Pulmonary artery endothelial cell (primary cell): ENCODE data around the gene ROBO3. TPM values are rescaled to one million over a fixed set of nuclear protein-coding genes. Genes with fewer than 3 reads are reported as not detected.

Experiments used
- DNase-seq: peaks from one replicate; pipeline ENCODE4 v3.0.0-alpha.2; 2011; ENCODE audit warnings: low read depth, low spot score
- total RNA-seq: library from RNA; depleted of rRNA; stranded (reverse); fragments of >200 nt; gene quantifications from 2 replicates; pipeline ENCODE4 v1.2.3, GENCODE V29; 2014

Gene ROBO3
- total RNA-seq, 1 donor from 2014 or later = 20.4 TPM

DNA sequence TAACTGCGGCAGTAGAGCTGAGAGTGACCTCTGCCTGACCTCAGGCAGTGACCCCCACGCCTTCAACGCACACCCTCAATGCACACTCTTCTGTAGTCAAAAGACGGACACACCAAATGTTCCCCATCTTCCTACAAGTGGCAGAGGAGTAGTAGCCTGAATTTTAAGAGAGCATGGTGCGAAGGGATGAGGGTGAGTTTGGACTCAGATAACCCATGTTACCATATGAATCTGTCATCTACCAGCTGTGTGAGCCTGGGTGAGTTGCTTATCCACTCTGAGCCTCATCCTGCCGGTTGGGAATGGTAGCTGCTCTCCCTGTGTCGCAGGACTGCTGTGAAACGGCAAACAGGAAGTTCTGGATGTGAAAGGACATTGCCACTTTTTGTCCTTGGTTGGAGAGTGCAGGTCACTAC is 20.6 kb upstream of the ROBO3 start:
- DNase-seq = no peak

DNA sequence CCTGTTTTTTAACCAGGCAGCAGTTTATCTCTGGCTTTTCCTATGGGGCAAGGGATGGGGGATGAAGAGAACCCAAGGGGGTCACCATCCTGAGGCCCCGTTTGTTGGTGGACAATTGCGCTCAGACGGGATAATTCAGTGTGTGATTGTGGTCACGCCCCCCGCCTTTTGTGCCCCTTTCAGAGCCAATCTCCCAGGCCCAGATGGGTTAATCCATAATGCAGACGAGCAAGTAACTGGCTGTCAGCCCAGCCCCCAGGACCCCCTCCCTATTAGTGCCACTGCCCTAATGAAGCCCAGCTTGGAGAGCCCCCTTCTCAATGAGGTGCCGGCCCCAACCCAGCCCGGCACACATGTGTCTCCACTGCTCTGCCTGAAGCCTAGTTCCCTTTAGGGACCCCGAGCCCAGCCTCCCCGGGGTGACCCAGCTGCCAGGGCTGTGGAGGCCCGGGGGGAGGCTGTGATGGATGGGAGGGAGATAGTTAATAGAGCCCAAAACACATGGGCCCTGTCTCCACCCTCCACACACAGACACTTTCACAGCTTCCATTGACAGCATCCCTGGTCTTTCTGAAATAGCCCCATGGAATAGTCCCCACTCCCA is 19.1 kb upstream of the ROBO3 start:
- no peak for DNase-seq

DNA sequence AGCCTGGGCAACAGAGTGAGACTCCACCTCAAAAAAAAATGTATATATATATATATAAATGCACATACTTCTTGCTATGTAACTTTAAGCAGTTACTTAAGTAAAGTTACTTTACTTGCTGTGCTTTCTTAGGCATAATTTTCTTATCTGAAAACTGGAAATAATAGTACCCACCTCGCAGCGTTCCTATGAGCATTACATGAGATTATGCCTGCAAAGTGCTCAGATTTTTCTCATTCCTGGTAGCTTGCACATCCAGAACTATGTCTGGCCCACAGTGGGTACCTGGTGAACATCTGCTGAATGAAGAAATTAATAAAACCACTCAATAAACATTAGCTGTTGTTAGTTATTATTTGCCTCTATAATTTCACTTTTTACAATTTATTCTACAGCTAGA is 6.1 kb upstream of the ROBO3 start:
- DNase-seq = no peak

DNA sequence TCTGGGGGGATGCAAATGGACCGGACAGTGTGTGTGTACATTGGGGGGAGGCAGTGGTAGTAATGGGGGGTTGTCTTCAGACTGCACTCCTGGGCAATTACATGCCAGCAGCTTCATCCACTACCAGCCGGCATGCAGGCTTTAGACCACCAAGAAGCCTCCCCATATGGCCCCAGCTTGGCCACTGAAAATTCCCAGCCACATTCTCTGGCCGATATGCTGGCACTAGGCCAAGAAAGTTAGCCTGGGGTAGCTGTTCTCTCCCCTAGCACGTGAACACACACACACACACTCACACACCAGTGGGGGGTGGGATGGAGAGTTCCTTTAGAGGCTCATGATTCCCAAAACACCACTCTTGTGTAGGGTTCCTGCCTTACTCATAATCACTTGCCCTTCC is 3.6 kb upstream of the ROBO3 start:
- DNase-seq = no peak

DNA sequence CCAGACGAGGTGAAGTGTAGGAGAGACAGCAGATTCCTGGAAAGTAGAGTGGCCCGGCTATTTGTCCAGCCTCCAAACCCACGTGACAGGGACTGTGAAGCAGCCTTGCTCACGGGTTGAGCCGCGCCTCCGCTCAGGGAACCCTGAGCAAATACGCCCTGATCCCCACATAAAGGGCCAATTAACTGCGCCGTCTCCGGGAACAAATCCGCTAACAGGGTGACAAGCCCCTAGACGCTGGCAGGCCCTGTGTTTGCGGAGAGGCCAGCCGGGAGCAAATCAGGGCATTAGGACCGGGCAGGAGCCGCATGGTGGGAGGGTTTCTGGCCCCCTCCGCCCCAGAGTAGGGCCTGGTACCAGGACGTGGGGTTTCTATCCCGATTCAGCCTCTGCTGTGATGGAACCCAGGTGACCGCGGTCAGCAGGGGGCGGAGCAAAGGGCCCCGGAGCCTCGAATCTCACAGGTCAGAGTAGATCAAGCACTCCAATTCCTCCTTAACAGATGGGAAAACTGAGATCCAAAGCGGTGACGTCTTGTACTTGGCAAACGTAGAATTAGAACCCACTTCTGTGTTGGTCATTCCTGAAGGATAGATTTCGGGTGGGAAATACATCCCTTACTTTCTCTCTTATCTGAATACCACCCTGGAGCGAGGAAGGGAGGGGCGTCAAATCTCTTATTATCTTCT is 2.0 kb upstream of the ROBO3 start:
- no peak for DNase-seq

DNA sequence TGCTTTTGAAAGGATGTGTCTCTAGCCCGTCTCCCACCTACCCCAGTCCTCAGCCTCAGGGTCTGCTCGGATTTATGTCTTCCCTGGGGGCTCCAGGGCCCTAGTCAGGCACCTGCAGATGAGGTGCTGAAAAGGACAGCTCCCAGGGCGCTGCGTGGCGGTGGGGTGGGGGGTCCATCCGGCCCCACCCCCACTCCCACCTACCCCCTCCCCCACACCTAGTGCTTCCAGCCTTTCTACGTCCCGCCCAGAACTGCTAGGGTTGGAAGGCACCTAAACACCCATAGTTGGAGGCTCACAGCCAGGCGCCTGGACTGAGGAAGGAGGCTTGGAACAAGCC is 1.4 kb upstream of the ROBO3 start:
- DNase-seq = no peak

DNA sequence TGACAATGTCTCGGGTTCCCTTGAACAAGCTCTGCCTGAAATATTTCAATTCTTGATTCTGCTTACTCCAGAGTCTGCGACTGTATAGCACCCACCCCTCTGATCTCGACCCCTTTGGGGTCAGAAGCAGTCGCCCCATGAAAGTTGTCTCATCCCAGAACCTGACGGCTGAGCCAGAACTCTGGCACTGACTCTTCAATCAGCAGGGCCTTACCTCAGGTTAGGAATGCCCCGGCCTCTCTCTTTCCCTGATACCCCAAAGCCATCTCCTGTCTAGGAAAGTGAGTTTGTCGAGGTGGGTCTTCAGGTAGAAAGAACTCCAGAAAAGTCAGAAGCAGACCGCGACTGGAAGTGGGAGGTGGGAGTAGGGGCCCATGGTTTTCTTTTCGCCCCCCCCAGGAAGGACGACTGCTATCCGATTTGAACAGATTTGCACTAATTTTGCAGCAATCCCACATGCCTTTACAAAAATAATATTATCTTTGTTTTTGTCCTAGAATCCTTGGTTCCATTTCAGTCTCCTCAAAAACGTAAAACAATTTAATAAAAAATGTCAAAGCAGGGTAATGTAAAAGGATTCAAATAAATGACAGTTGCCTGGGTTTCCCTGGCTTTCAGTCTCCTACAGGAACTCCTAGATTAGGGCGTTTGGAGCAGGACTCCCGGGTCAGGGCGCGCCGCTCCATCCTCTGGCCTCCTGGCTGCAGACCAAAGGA is 898 bp upstream of the ROBO3 start:
- DNase-seq = no peak

DNA sequence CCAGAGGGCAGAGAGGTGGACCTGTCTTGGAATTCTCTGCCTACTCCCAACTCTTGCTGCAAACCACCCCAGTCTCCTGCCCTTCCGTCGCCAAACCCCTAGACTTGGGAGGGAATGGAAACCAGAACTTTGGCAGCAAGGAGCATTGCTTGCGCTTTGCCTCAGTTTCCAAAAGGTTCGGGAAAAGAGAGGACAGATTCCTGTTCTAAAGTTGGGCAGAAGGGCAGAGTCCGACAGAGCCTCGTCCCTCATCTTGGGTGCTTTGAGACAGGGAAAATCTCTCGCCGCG is 396 bp upstream of the ROBO3 start:
- no peak for DNase-seq

DNA sequence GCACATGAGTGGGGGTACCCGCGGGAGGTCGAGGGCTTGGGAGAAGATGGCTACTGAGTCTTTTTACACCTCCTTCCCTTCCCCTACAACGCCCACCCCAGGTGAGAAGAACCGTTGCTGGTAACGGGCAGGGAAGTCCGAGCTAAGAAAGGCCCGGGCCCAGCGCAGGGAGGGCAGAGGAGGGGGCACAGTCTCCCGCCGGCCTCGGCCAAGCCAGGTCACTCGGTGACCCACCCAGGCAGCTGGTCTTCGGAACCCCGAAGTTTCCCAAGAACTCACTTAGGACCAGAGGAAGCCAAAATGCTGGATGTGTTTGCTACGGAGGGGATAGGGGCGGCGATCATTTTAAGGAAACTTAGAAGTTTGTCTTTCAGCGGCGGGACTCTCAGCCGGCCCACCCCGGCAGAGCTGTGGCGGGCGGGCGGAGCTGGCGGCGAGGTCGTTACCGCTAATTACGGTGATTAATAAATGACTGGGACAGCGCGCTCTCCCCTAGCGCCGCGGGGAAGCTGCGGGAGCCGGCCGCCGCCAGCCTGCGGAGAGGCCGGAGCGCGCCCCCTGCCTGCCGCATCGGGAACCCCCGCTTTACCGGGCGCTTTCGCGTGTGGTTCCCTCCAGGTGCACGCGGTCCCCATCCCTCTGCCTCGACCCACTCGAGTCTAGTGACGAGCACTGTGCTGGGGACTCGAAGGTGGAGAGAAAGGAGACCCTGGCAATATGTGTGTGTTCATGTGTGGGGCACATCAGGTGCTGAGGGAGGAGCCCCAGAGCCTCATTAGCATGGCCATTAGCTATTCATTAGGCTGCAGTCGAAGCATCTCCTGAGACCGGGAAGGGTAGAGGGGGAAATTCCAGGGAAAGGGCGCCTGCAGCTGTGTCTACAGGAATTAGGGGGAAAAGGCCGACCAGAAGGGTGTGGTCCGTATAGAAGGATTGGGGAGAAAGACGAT is 945 bp downstream of the ROBO3 start:
- no peak for DNase-seq

DNA sequence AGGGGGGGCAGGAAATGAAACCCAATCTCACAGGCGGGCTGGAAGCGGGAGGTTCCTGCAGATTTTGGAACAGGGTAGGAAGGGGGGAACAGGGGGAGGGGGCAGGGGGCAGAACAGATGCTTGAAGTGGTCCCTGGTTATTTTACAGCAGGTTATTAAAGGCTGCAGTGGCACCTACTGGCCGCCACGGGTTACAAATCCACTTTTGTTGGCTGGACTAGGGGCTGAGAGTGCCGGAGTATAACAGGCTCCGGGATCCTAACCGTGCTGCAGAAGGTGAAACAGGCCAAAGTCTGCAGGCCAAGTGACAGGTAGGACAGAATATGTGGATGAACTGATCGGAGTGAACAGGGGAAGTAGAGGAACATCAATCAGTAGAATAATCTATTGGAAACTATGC is 2.5 kb downstream of the ROBO3 start:
- DNase-seq = no peak

DNA sequence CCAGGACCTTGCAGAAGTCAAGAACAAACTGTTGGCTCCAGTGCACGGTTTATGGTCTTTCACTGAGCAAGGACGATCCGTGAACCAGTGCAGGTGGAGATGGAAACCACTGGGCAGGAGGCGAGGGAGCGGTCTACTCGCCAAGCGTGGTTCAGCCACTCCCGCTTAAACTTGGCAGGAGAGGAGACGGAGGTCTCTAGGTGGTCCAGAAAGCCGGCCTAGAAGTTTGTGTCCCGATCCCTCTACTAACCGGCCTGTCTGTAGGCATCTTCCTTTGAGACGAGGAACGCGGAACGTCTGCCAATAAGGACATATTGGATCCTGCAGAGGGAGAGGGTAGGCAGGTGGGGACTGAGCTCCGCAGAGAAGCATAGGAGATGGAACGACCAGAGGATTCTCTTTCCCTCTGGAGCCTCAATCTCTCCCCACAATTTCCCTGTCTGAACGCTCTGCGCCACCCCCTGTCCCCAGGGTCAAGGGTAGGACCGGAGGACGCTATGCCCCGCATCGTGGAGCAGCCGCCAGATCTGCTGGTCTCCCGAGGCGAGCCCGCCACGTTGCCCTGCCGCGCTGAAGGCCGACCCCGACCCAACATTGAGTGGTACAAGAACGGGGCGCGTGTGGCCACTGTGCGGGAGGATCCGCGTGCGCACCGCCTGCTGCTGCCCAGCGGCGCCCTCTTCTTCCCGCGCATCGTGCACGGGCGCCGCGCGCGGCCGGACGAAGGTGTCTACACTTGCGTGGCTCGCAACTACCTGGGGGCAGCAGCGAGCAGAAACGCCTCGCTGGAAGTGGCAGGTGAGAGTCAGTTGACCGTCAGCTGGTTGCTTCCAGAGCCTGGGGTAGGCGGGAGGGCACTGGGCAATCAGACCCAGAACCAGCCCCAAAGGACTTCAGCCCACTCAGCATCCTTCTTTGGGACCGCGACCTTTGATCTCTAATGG is 3.4 kb downstream of the ROBO3 start:
- no peak for DNase-seq

DNA sequence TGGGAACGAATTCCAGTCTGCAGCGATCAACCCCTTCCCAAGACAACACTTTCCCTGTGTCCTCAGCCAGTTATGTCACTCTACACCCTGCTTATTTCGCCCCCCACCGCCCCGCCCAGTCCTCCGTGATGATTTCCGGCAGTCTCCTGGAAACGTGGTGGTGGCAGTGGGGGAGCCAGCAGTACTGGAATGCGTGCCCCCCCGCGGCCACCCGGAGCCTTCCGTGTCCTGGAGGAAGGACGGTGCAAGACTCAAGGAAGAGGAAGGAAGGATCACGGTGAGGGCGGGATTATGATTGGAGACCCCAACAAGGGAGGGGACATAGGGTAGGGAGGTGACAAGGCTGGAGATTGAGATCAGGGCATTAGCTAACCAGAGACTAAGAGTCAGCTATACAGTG is 4.1 kb downstream of the ROBO3 start:
- no peak for DNase-seq

DNA sequence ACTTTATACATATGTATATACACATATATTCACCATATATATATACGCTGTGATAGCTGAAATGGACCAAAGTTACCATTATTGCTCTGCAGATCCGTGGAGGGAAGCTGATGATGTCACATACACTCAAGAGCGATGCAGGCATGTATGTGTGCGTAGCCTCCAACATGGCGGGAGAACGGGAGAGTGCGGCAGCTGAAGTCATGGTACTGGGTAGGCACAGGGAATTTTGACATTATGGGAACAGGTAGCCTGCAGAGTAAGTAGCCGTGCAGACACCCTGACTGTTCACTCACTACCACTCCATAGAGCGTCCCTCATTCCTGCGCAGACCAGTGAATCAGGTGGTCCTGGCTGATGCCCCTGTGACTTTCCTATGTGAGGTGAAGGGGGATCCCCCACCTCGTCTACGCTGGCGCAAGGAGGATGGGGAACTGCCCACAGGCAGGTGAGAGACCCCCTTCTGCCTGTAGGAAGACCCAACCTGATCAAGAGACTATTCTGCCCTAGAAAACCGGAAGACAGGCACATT is 4.7 kb downstream of the ROBO3 start:
- DNase-seq = no peak

DNA sequence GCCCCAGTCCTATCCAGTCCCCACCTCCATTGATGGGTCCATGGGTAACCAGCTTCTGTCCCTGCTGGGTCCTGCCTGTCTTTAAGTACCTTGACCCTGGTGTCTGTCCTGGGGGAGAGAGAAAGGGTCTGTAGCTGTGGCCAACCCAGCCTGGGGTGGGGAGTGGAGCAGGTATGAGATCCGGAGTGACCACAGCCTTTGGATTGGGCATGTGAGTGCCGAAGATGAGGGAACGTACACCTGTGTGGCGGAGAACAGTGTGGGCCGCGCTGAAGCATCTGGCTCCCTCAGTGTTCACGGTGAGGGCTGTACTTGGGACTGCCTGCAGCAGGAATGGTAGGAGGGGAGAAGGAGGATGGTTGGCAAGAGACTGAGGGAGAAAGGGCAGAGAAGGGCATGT is 5.2 kb downstream of the ROBO3 start:
- no peak for DNase-seq

DNA sequence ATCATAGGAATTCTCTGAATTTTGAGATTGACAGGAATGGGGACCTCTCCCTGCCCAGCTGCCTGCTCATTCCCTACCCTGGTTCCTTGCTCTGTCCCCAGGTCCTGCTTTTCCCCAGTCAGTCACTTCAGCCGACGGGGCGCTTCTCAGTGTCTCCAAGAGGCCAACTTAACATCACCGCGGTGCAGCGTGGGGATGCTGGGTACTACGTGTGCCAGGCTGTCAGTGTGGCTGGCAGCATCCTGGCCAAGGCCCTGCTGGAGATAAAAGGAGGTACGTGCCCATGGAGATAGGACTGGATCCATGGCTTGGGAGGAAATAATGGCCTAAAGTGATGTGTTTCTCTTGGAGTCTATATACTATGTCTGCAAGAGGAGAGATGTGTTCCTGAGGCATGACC is 7.0 kb downstream of the ROBO3 start:
- no peak for DNase-seq

DNA sequence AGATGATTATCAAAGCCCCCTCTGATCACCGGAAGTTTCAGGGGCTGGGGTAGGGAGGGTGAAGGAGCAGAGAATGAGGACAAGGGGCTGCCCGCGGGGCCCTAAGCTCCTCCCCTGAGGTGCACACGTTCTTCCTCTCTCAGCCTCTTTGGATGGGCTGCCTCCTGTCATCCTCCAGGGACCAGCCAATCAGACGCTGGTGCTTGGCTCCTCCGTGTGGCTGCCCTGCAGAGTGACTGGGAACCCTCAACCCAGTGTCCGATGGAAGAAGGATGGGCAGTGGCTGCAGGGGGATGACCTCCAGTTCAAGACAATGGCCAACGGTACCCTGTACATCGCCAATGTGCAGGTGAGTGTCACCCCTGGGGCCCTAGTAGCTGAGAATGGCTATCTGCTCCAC is 7.5 kb downstream of the ROBO3 start:
- DNase-seq = no peak

DNA sequence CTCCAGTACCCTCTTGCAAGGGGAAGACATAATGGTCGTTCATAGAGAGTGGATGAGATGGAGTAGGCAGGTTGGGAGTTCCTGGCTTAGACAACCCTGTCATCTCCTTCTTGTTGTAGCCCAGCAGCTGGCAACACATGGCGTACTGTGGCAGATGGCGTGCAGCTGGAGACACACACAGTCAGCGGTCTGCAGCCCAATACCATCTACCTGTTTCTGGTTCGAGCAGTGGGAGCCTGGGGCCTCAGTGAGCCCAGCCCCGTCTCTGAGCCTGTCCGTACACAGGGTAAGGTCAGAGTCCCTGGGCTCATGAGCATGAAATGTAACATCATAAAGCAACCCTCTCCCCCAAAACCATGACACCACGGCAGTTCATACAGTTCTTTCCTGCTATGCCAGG is 8.7 kb downstream of the ROBO3 start:
- DNase-seq = no peak

DNA sequence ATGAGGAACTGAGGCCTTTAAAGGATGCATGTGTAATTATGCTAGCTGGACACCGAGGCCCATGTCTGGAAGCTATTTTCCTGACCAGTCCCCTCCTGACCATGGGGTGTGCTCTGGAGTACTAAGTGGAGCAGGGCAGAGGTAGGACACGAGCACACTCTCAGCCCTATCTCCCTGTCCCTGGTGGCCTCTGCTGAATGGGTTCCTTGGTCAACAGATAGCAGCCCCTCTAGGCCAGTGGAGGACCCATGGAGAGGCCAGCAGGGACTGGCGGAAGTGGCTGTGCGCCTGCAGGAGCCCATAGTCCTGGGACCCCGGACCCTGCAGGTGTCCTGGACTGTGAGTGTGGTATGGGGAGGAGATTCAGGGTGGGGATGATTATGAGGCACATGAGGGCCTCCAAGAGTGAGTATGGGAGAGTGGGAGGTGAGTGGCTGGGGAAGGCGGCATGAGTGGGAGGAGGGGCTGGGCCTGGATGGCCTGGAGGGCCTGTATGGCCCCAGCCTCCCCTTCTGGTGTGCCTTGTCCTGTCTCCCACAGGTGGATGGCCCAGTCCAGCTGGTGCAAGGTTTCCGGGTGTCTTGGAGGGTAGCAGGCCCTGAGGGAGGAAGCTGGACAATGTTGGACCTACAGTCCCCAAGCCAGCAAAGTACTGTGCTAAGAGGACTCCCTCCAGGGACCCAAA is 9.5 kb downstream of the ROBO3 start:
- no peak for DNase-seq

DNA sequence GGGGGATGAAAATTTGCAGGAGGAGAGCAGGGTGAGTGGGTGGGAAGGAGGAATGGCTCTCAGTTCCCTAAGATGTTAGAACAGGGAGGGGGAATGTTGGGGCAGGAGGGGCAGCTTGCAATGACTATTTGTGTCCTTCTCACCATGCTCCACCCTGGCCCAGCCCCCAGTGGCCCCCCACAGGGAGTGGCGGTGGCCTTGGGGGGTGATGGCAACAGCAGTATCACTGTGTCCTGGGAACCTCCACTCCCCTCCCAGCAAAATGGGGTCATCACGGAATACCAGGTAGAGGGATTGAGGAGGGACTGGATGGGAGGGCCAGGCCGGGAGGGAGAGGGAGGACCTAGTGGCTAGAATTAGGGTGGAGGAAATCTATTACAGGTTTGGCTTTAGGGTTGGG is 10.2 kb downstream of the ROBO3 start:
- DNase-seq = no peak
